ENCODE results near the gene PILRA. TPM values are rescaled to one million over a fixed set of nuclear protein-coding genes. Genes with fewer than 3 reads are reported as not detected.
"Not testable (repeated sequence)": the region's sequence is repeated elsewhere in the genome, so short reads cannot be mapped to it uniquely, and the experiment has no call there.

PILRA gene
- total and polyA plus RNA-seq, 2 experiments from 2014 or later: 1.7 TPM; not detected in 1

DNA sequence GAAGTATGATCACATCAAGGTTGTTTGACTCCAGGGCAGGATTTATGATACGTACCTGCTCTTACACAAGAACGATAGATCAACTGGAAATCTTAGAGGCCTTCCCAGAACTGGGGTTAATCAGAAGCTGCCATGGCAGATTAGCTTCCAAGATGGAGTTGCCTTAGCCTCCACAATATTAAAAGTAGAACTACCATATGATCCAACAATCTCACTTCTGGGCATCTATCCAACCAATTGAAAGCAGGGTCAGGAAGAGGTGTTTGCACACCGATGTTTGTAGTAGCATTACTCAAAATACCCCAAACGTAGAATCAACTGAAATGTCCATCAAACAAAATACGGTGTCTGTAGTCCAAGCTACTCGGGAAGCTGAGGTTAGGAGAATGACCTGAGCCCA, 8.8 kb upstream of the PILRA start:
- Histone ChIP-seq H2AFZ (no peak overlapping the region), H3K4me3 (no peak overlapping the region), H3K9me2 (ENCODE audit: insufficient read depth) (no peaks in the 10 kb centered on the region), H3K9me3 (ENCODE audit: low read depth) (no peaks in the 10 kb centered on the region), H4K20me1 (ENCODE audit: insufficient read depth) (no peaks in the 10 kb centered on the region), H3F3A (ENCODE audit: insufficient read depth) (0 out of 2 replicates have a peak, but pooled peaks cover 9% of the 10 kb centered on the region), H3K36me3 (ENCODE audit: low read depth) (peaks cover 18% of the 10 kb centered on the region), H3K4me1 (ENCODE audit: insufficient read depth) (no peaks in the 10 kb centered on the region), H3K79me2 (ENCODE audit: insufficient read depth) (no peaks in the 10 kb centered on the region), H3K9ac (no peak overlapping the region), H3K27ac (no peak overlapping the region), H3K27me3 (replicated peaks; ENCODE audit: insufficient read depth) (no peaks in the 10 kb centered on the region), H3K4me2 (ENCODE audit: unreplicated experiment) (no peak overlapping the region)
- in situ Hi-C loops (cut with MboI): no loop called here
- 97 to 98% methylated on average over 6 of the region's 6 CpGs for WGBS, 2 experiments (ENCODE audit: low coverage in 1 of 2, low lambda C conversion rate in 2 of 2, missing lambda C conversion rate in 2 of 2)
- no peak for TF ChIP-seq EZH2 (IDR thresholded peaks at IDR 0.05; ENCODE audit: insufficient read depth, poor library complexity, severe bottlenecking)
- no peak for TF ChIP-seq EZH2phosphoT487 (IDR thresholded peaks at IDR 0.05; ENCODE audit: insufficient read depth, low read depth)
- no peak for DNase-seq

DNA sequence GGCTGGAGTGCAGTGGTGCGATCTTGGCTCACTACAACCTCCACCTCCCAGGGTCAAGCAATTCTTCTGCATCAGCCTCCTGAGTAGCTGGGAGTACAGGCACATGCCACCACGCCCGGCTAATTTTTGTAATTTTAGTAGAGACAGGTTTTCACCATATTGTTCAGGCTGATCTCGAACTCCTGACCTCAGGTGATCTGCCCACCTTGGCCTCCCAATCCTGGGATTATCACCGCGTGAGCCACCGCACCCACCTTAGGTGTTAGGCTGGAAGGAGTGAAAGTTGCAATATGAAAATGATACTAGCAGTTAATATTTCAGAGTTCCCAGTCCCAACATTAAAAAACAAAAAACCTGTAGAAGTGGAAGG, 7.3 kb upstream of the PILRA start:
- H4K20me1 ChIP-seq (ENCODE audit: insufficient read depth); in situ Hi-C loops (cut with MboI); DNase-seq; H3K27me3 ChIP-seq (replicated peaks; ENCODE audit: insufficient read depth); H3K79me2 ChIP-seq (ENCODE audit: insufficient read depth); H3K9me2 ChIP-seq (ENCODE audit: insufficient read depth); H3K9ac ChIP-seq; H3K4me2 ChIP-seq (ENCODE audit: unreplicated experiment); H2AFZ ChIP-seq; H3K4me1 ChIP-seq (ENCODE audit: insufficient read depth); H3K9me3 ChIP-seq (ENCODE audit: low read depth); H3F3A ChIP-seq (ENCODE audit: insufficient read depth); H3K27ac ChIP-seq; H3K4me3 ChIP-seq: not testable (repeated sequence)
- peaks cover 15% of the 10 kb centered on the region for H3K36me3 ChIP-seq (ENCODE audit: low read depth)
- WGBS, 2 experiments (ENCODE audit: low coverage in 1 of 2, low lambda C conversion rate in 2 of 2, missing lambda C conversion rate in 2 of 2): 95 to 99% methylated on average over 7 of the region's 7 CpGs

DNA sequence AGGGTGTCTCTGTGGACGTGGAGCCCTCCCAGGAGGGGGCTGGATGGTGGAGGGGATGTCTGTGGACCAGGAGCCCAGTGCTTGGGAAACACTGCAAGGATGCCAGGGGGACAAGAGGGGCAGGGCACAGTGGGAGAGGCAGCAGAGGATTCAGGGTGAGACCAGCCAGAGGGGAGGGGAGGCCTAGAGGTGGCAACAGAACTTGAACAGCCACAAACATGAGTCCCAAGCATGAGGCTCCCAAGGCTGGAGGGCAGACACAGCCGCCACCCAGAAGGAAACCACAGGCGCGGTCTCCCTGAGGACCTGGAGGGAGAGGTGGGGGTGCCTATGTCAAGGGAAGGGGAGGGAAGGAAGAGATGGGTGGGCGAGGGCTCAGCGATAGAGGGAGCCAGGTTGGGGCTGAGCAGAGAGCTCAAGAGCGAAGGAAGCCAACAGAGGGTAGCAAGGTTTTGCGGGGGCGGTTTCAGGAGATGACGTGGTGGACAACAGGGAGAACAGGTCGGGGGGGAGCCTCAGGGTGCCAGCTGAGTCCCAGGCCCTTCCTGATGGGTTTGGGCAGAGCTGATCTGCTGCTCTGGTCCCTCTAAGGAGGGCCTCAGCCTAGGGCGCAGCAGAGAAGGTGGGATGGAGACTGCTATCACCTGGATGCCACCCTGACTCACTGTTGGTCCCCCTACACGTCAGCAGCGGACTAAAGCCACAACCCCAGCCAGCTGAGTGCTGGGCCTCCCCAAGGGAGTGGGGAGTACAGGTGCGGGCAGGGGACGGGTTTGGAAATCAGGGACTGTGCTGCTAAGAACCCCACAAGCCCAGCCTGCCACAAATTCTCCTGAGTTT, 6.7 kb upstream of the PILRA start:
- in situ Hi-C loops (cut with MboI): no loop called here
- no peak overlapping the region for H3K9ac ChIP-seq
- no peak overlapping the region for H3K4me2 ChIP-seq (ENCODE audit: unreplicated experiment)
- DNase-seq: no peak
- peaks cover 11% of the 10 kb centered on the region; the same call in 1 of the 2 replicates for H3K36me3 ChIP-seq (ENCODE audit: low read depth)
- H4K20me1 ChIP-seq (ENCODE audit: insufficient read depth): no peaks in the 10 kb centered on the region
- WGBS, 2 experiments (ENCODE audit: low coverage in 1 of 2, low lambda C conversion rate in 2 of 2, missing lambda C conversion rate in 2 of 2): 97 to 98% methylated on average over 14 to 16 of the region's 16 CpGs
- no peaks in the 10 kb centered on the region for H3K9me3 ChIP-seq (ENCODE audit: low read depth)
- H3F3A ChIP-seq (ENCODE audit: insufficient read depth): 0 out of 2 replicates have a peak, but pooled peaks cover 9% of the 10 kb centered on the region
- TF ChIP-seq EZH2 (IDR thresholded peaks at IDR 0.05; ENCODE audit: insufficient read depth, poor library complexity, severe bottlenecking): no peak
- no peak for TF ChIP-seq EZH2phosphoT487 (IDR thresholded peaks at IDR 0.05; ENCODE audit: insufficient read depth, low read depth)
- H2AFZ ChIP-seq: no peak overlapping the region
- H3K9me2 ChIP-seq (ENCODE audit: insufficient read depth): no peaks in the 10 kb centered on the region
- no peaks in the 10 kb centered on the region for H3K4me1 ChIP-seq (ENCODE audit: insufficient read depth)
- H3K27me3 ChIP-seq (replicated peaks; ENCODE audit: insufficient read depth): no peaks in the 10 kb centered on the region
- no peak overlapping the region for H3K4me3 ChIP-seq
- H3K27ac ChIP-seq: no peak overlapping the region
- no peaks in the 10 kb centered on the region for H3K79me2 ChIP-seq (ENCODE audit: insufficient read depth)

DNA sequence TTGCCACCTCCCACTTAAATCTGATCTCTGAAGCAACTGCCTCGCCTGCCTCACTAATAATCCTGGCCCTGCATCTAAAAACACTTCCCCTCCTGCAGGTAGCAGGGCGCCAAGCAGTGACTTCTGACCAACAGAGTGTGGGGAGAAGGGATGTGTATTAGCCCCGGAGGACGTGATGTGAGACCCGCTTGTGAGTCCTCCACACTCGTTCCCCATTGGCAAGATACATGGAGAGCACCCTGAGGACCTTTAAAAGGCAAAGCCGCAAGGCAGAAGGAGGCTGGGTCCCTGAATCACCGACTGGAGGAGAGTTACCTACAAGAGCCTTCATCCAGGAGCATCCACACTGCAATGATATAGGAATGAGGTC, 6.1 kb upstream of the PILRA start:
- Histone ChIP-seq H3K79me2 (ENCODE audit: insufficient read depth) (no peaks in the 10 kb centered on the region), H3K9ac (no peak overlapping the region), H3K9me3 (ENCODE audit: low read depth) (no peaks in the 10 kb centered on the region), H3K36me3 (ENCODE audit: low read depth) (peaks cover 11% of the 10 kb centered on the region; the same call in 1 of the 2 replicates), H3F3A (ENCODE audit: insufficient read depth) (0 out of 2 replicates have a peak, but pooled peaks cover 9% of the 10 kb centered on the region), H4K20me1 (ENCODE audit: insufficient read depth) (no peaks in the 10 kb centered on the region), H3K4me3 (no peak overlapping the region), H3K4me2 (ENCODE audit: unreplicated experiment) (no peak overlapping the region), H2AFZ (no peak overlapping the region), H3K4me1 (ENCODE audit: insufficient read depth) (no peaks in the 10 kb centered on the region; the same call in 1 of the 2 replicates), H3K27me3 (replicated peaks; ENCODE audit: insufficient read depth) (no peaks in the 10 kb centered on the region), H3K27ac (no peak overlapping the region), H3K9me2 (ENCODE audit: insufficient read depth) (no peaks in the 10 kb centered on the region)
- WGBS, 2 experiments (ENCODE audit: low coverage in 1 of 2, low lambda C conversion rate in 2 of 2, missing lambda C conversion rate in 2 of 2): 97% methylated on average over 8 of the region's 8 CpGs
- in situ Hi-C loops (cut with MboI): no loop called here
- TF ChIP-seq EZH2 (IDR thresholded peaks at IDR 0.05; ENCODE audit: insufficient read depth, poor library complexity, severe bottlenecking): no peak
- no peak for TF ChIP-seq EZH2phosphoT487 (IDR thresholded peaks at IDR 0.05; ENCODE audit: insufficient read depth, low read depth)
- DNase-seq: no peak
